HepG2 (cell line): ENCODE data around the gene YPEL3. TPM values are rescaled to one million over a fixed set of nuclear protein-coding genes. Genes with fewer than 3 reads are reported as not detected.

Experiments used
- MIER3 ChIP-seq: IDR thresholded peaks from 2 replicates; pipeline ENCODE4 v1.6.1; 2016; ENCODE audit warnings: missing compliant biosample characterization, borderline replicate concordance
- NBN ChIP-seq: fragments of 450-650 bp; conservative IDR thresholded peaks from 2 replicates; pipeline ENCODE4 v1.6.1; 2017
- PAWR ChIP-seq: sonication (generic); formaldehyde crosslinking; IDR thresholded peaks from 2 replicates; pipeline ENCODE4 v1.4.0; 2020; ENCODE audit warnings: missing genetic modification reagents, mild to moderate bottlenecking, borderline replicate concordance
- SIX1 ChIP-seq: sonication (generic); formaldehyde crosslinking; IDR thresholded peaks from 2 replicates; pipeline ENCODE4 v1.4.0; 2020; ENCODE audit warnings: missing genetic modification reagents, borderline replicate concordance
- SMC3 ChIP-seq: IDR thresholded peaks from 2 replicates; pipeline ENCODE4 v1.6.1; 2011; ENCODE audit warnings: low read length, improper control_type of control experiment
- TEAD3 ChIP-seq: optimal IDR thresholded peaks from 2 replicates; pipeline ENCODE3; 2016; ENCODE audit warnings: borderline replicate concordance
- XBP1 ChIP-seq: sonication (generic); formaldehyde crosslinking; IDR thresholded peaks from 2 replicates; pipeline ENCODE4 v1.5.0; 2020; ENCODE audit warnings: missing genetic modification reagents
- YEATS2 ChIP-seq: sonication (generic); formaldehyde crosslinking; IDR thresholded peaks from 2 replicates; pipeline ENCODE4 v1.4.0; 2020; ENCODE audit warnings: missing genetic modification reagents, borderline replicate concordance
- ZNF17 ChIP-seq: sonication (generic); formaldehyde crosslinking; IDR thresholded peaks from 2 replicates; pipeline ENCODE4 v1.5.0; 2020; ENCODE audit warnings: mild to moderate bottlenecking, missing genetic modification reagents
- ZNF205 ChIP-seq: IDR thresholded peaks from 2 replicates; pipeline ENCODE4 v1.6.1; 2018; ENCODE audit warnings: missing biosample characterization, missing genetic modification reagents
- ZNF225 ChIP-seq: sonication (generic); formaldehyde crosslinking; IDR thresholded peaks from 2 replicates; pipeline ENCODE4 v1.4.0; 2020; ENCODE audit warnings: mild to moderate bottlenecking, missing genetic modification reagents
- ZNF230 ChIP-seq: sonication (generic); formaldehyde crosslinking; IDR thresholded peaks from 2 replicates; pipeline ENCODE4 v1.4.0; 2020; ENCODE audit warnings: mild to moderate bottlenecking, missing genetic modification reagents
- ZNF3 ChIP-seq: IDR thresholded peaks from 2 replicates; pipeline ENCODE4 v1.7.0; 2017; ENCODE audit warnings: inconsistent platforms
- ZNF879 ChIP-seq: sonication (generic); formaldehyde crosslinking; IDR thresholded peaks from 2 replicates; pipeline ENCODE4 v1.8.1; 2023; ENCODE audit warnings: missing genetic modification reagents
- ZNF883 ChIP-seq: sonication (generic); formaldehyde crosslinking; IDR thresholded peaks from 2 replicates; pipeline ENCODE4 v1.5.1; 2020; ENCODE audit warnings: mild to moderate bottlenecking, missing genetic modification reagents; ENCODE audit errors: not compliant biosample characterization
- polyA plus RNA-seq, 8 experiments: library from polyadenylated mRNA; depleted of rRNA in 3 of 8; stranded (reverse) in 7 of 8; unstranded in 1 of 8; fragments of >200 nt; fragmentation: Illumina TruSeq in 4 of 8; extraction: Trizol in 4 of 8; gene quantifications; 2 replicates each; pipeline versions ENCODE4 v1.2.1 to v1.2.3, GENCODE V29; 2011 to 2016; ENCODE audit warnings: low read depth in 4 of 8, missing spikeins in 1 of 8, mixed read lengths in 1 of 8; ENCODE audit not compliant: insufficient read depth in 1 of 8
- total RNA-seq, 5 experiments: library from RNA; depleted of rRNA; stranded (reverse); fragments of >200 nt; fragmentation: Illumina TruSeq; extraction: Trizol; gene quantifications; 2 replicates each; pipeline ENCODE4 v1.2.3, GENCODE V29; 2016; ENCODE audit warnings: low read depth in 1 of 5
- TF ChIP-seq, protein P1 (sequence below): sonication (generic); formaldehyde crosslinking; IDR thresholded peaks from 2 replicates; pipeline ENCODE4 v1.8.1; 2023; ENCODE audit warnings: mild to moderate bottlenecking, missing genetic modification reagents
- TF ChIP-seq, protein P2 (sequence below): sonication (generic); formaldehyde crosslinking; IDR thresholded peaks from 2 replicates; pipeline ENCODE4 v1.4.0; 2020; ENCODE audit warnings: missing genetic modification reagents, low read depth, mild to moderate bottlenecking, borderline replicate concordance
- TF ChIP-seq, protein P3 (sequence below): sonication (generic); formaldehyde crosslinking; IDR thresholded peaks from 2 replicates; pipeline ENCODE4 v1.5.0; 2020; ENCODE audit warnings: missing genetic modification reagents

YPEL3 gene
- total and polyA plus RNA-seq, 2 of the 13 experiments (the other 11 are each of a cell fraction or from before 2014, with no cell fraction given) = 5.4 to 47.0 TPM

DNA sequence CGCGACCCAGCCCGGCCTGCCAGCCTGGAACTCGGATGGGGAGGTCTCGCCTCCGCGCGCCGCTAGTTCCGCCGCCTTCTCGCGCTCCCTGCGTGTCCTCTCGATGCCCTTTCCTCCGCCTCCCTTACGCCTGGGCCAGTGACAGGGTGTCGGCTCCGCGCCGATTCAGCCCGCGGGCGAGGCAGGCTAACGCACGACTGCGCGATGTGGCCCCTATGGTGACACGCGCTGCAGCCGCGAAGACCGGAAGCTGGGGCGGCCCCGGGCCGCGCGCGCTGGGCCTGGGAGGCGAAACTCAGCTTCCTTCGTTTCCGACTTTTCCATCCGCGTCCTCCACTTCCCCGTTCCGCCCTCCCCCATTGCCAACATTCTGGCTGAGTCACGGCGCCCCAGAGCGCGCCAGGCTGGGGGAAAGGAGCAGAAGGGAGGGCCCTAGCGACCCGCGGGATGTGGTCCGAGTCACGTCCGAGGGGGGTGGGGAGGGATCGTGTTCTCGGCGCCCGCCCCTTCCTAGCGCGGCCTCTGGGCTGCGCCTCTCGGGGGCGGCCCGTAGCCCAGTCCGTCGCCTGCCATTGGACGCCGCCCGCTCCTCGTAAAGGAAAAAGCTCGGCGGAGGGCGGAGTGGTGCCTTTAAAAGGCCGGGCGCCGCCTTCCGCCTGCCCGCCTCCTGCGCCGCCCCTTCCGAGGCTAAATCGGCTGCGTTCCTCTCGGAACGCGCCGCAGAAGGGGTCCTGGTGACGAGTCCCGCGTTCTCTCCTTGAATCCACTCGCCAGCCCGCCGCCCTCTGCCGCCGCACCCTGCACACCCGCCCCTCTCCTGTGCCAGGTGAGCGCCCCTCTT is 30.7 kb downstream of the YPEL3 start, which contains the start of gene ALDOA (continued):
- TF ChIP-seq, protein P1, sequence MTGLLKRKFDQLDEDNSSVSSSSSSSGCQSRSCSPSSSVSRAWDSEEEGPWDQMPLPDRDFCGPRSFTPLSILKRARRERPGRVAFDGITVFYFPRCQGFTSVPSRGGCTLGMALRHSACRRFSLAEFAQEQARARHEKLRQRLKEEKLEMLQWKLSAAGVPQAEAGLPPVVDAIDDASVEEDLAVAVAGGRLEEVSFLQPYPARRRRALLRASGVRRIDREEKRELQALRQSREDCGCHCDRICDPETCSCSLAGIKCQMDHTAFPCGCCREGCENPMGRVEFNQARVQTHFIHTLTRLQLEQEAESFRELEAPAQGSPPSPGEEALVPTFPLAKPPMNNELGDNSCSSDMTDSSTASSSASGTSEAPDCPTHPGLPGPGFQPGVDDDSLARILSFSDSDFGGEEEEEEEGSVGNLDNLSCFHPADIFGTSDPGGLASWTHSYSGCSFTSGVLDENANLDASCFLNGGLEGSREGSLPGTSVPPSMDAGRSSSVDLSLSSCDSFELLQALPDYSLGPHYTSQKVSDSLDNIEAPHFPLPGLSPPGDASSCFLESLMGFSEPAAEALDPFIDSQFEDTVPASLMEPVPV (CRISPR knock-in tag) = peak; percentile 87; the same call in 1 of the 2 replicates
- TF ChIP-seq, protein P2, sequence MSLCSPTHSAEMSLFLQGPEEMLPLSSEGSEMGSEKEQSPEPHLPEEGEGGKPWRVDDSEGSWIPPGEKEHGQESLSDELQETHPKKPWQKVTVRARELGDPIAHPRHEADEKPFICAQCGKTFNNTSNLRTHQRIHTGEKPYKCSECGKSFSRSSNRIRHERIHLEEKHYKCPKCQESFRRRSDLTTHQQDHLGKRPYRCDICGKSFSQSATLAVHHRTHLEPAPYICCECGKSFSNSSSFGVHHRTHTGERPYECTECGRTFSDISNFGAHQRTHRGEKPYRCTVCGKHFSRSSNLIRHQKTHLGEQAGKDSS (CRISPR knock-in tag) = peak; percentile 93; the same call in 1 of the 2 replicates
- TF ChIP-seq YEATS2 (peak; percentile 95), NBN (no peak), XBP1 (CRISPR knock-in tag) (peak; percentile 31), ZNF230 (CRISPR knock-in tag) (no peak; the same call in 1 of the 2 replicates), ZNF879 (CRISPR knock-in tag) (peak; percentile 89), TEAD3 (CRISPR knock-in tag) (peak; percentile 76), SMC3 (no peak), ZNF17 (CRISPR knock-in tag) (no peak; the same call in 1 of the 2 replicates), PAWR (CRISPR knock-in tag) (0 out of 2 replicates have a peak, but pooled peaks have one; percentile 24), ZNF3 (CRISPR knock-in tag) (0 out of 2 replicates have a peak, but pooled peaks have one; percentile 11), ZNF205 (CRISPR knock-in tag) (peak; percentile 89), ZNF883 (peak; percentile 77), ZNF225 (peak; percentile 91), MIER3 (CRISPR knock-in tag) (peak; percentile 86; the same call in 1 of the 2 replicates), SIX1 (CRISPR knock-in tag) (peak; percentile 90)
- TF ChIP-seq, protein P3, sequence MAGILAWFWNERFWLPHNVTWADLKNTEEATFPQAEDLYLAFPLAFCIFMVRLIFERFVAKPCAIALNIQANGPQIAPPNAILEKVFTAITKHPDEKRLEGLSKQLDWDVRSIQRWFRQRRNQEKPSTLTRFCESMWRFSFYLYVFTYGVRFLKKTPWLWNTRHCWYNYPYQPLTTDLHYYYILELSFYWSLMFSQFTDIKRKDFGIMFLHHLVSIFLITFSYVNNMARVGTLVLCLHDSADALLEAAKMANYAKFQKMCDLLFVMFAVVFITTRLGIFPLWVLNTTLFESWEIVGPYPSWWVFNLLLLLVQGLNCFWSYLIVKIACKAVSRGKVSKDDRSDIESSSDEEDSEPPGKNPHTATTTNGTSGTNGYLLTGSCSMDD = peak; percentile 88; the same call in 1 of the 2 replicates
